ENCODE results near the gene C17orf58.
"Not testable (repeated sequence)": the region's sequence is repeated elsewhere in the genome, so short reads cannot be mapped to it uniquely, and the experiment has no call there.

The C17orf58 gene

GRCh38 chr17:67996301-67997171 is at the start of gene C17orf58:
Gene C17orf58 (minus strand): TSS chr17:67996469. CDS start chr17:67996198, 271 bp downstream.
- not testable (repeated sequence) for DNase-seq

- DNase-seq: no peak
Measured at GRCh38 chr17:68036304-68037147, 40.3 kb upstream of the C17orf58 start.

GRCh38 chr17:68035523-68036303 is 39.4 kb upstream of the C17orf58 start, which contains the start of gene KPNA2:
Gene KPNA2 (plus strand): TSS chr17:68035735. CDS start chr17:68037133, 1,398 bp downstream.
- peak; percentile 94 to 97 for DNase-seq

- DNase-seq: no peak
Measured at GRCh38 chr17:68035131-68035522, 38.9 kb upstream of the C17orf58 start.

- DNase-seq: no peak
Measured at GRCh38 chr17:68034452-68034776, 38.1 kb upstream of the C17orf58 start.

GRCh38 chr17:68033636-68034451 is 37.6 kb upstream of the C17orf58 start:
- DNase-seq: no peak

- DNase-seq: no peak
Measured at GRCh38 chr17:68029512-68030215, 33.4 kb upstream of the C17orf58 start.

GRCh38 chr17:68022547-68022946 is 26.3 kb upstream of the C17orf58 start:
- not testable (repeated sequence) for DNase-seq

GRCh38 chr17:68021963-68022362 is 25.7 kb upstream of the C17orf58 start:
- no peak for DNase-seq

- DNase-seq: not testable (repeated sequence)
Measured at GRCh38 chr17:68020791-68021190, 24.5 kb upstream of the C17orf58 start.

- DNase-seq: no peak
Measured at GRCh38 chr17:68020409-68020756, 24.1 kb upstream of the C17orf58 start.

- peak; percentile 96 to 98 for DNase-seq
Measured at GRCh38 chr17:68019675-68020408, 23.6 kb upstream of the C17orf58 start.

- no peak for DNase-seq
Measured at GRCh38 chr17:68019336-68019674, 23.0 kb upstream of the C17orf58 start.

GRCh38 chr17:68018493-68018892 is 22.2 kb upstream of the C17orf58 start:
- DNase-seq: not testable (repeated sequence)

- no peak for DNase-seq
Measured at GRCh38 chr17:68016838-68017237, 20.6 kb upstream of the C17orf58 start.

GRCh38 chr17:68015081-68015723 is 18.9 kb upstream of the C17orf58 start:
- DNase-seq: no peak

- no peak for DNase-seq
Measured at GRCh38 chr17:68013385-68013784, 17.1 kb upstream of the C17orf58 start.

GRCh38 chr17:68011199-68011665 is 15.0 kb upstream of the C17orf58 start:
- DNase-seq: peak; percentile 50 to 66

- no peak for DNase-seq
Measured at GRCh38 chr17:68006797-68007196, 10.5 kb upstream of the C17orf58 start.

- no peak for DNase-seq
Measured at GRCh38 chr17:68004201-68004600, 7.9 kb upstream of the C17orf58 start.
